HG03196 (cell line): Measurements from ENCODE around the gene ZNF587.
"Not testable (repeated sequence)": the region's sequence is repeated elsewhere in the genome, so short reads cannot be mapped to it uniquely, and the experiment has no call there.

Source experiments
- ATAC-seq: cut with Tn5 transposase; IDR thresholded peaks from one replicate; pipeline ENCODE4 v1.9.1; 2021; ENCODE audit not compliant: unreplicated experiment

The ZNF587 gene

GRCh38 chr19:57886046-57886445 lies 36.4 kb downstream of the ZNF587 start:
- no peak for ATAC-seq

- no peak for ATAC-seq
Measured at GRCh38 chr19:57887195-57887941, 37.7 kb downstream of the ZNF587 start.

GRCh38 chr19:57888107-57888559 lies 38.5 kb downstream of the ZNF587 start:
- ATAC-seq = no peak

GRCh38 chr19:57888560-57889231 lies 39.0 kb downstream of the ZNF587 start, which contains the start of gene ZNF814:
Gene ZNF814, minus strand, starts transcription at chr19:57889037. Its CDS starts 235 bp downstream, at chr19:57888802.
- ATAC-seq = no peak

- not testable (repeated sequence) for ATAC-seq
Measured at GRCh38 chr19:57890706-57891105, 41.0 kb downstream of the ZNF587 start.

GRCh38 chr19:57900311-57900710 lies 50.7 kb downstream of the ZNF587 start:
- ATAC-seq = no peak

DNA sequence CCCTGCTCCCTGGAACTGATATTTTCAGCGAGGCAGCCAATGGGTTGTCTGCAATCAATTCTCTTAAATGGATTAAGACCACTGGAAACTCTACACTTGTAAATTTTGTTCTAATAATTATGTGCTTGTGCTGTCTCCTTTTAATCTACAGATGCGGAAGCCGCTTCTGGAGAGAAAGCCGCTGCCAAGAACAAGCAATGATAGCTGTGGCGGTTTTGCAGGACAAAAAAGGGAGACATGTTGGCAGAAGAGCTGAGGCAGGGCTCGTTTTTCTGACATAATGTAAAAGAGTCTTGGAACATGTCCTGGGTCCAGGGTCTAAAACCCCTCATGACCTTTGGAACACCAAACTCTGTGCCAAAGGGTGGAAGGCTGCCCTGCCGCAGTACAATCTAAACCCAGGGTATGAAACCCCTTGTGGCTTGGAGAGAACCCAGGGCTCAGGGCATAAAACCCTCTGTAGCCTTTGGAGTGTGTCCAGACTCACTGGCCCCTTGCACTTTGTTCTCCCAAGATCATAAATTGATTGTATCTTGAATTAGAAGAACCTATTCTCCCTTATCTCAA lies 54.0 kb downstream of the ZNF587 start:
- ATAC-seq = no peak

GRCh38 chr19:57905258-57905657 lies 55.6 kb downstream of the ZNF587 start:
- ATAC-seq = no peak

DNA sequence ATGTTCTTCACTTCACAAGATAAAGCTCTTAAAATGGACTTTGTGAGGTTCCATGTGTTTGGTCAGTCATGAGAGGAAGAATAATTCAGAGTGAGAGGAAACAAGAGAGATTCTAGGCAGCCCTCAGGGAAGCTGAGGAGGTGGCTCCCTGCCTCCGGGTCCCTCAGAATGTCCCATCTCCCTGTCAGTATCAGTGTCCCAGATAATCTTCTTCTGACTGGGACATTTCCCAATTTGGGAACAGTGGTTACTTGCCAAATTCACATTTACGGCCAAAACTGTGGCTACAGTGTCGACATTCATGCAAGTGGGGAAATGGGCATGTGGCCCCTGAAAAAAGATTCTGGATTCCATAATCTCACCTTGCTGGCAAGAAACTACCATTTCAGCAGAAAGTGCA lies 57.7 kb downstream of the ZNF587 start:
- no peak for ATAC-seq

GRCh38 chr19:57914531-57914930 lies 64.9 kb downstream of the ZNF587 start:
- no peak for ATAC-seq
